Panc1 (cell line): Measurements from ENCODE around the gene HSBP1L1.

ENCODE experiments used
- POLR2AphosphoS5 ChIP-seq: IDR thresholded peaks from 2 replicates; pipeline ENCODE4 v1.6.1; 2012; ENCODE audit warnings: mild to moderate bottlenecking, low read depth, low read length, moderate library complexity
- SIN3A ChIP-seq: IDR thresholded peaks from 2 replicates; pipeline ENCODE4 v1.6.1; 2012; ENCODE audit warnings: low read depth, mild to moderate bottlenecking, low read length, moderate library complexity, borderline replicate concordance; ENCODE audit not compliant: insufficient read depth
- TF ChIP-seq, protein P1 (sequence below): fragments of 450-650 bp; IDR thresholded peaks from 2 replicates; pipeline ENCODE4 v1.5.1; 2017; ENCODE audit warnings: mild to moderate bottlenecking

DNA sequence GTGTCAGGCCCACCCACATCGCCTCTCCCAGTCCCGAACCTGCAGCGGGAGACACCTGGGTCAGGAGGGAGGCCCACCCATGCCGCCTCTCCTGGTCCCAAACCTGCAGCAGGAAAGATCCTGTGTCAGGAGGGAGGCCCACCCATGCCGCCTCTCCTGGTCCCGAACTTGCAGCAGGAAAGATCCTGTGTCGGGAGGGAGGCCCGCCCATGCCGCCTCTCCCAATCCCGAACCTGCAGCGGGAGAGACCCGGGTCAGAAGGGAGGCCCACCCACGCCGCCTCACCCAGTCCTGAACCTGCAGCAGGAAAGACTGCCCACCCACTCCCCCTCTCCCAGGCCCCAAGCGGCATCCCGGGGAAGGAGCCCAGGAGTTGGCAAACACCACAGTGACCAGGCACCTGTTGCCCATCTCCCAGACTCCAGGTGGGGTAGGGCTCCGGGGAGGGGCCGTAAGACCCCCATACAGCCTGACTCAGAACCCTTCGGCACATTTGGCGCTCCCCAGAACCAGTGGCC, 20.8 kb upstream of the HSBP1L1 start:
- TF ChIP-seq, protein P1, sequence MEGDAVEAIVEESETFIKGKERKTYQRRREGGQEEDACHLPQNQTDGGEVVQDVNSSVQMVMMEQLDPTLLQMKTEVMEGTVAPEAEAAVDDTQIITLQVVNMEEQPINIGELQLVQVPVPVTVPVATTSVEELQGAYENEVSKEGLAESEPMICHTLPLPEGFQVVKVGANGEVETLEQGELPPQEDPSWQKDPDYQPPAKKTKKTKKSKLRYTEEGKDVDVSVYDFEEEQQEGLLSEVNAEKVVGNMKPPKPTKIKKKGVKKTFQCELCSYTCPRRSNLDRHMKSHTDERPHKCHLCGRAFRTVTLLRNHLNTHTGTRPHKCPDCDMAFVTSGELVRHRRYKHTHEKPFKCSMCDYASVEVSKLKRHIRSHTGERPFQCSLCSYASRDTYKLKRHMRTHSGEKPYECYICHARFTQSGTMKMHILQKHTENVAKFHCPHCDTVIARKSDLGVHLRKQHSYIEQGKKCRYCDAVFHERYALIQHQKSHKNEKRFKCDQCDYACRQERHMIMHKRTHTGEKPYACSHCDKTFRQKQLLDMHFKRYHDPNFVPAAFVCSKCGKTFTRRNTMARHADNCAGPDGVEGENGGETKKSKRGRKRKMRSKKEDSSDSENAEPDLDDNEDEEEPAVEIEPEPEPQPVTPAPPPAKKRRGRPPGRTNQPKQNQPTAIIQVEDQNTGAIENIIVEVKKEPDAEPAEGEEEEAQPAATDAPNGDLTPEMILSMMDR: no peak
- TF ChIP-seq POLR2AphosphoS5: no peak
- TF ChIP-seq SIN3A: no peak
